ENCODE measurements around the gene KIAA2012.

The KIAA2012 gene

DNA sequence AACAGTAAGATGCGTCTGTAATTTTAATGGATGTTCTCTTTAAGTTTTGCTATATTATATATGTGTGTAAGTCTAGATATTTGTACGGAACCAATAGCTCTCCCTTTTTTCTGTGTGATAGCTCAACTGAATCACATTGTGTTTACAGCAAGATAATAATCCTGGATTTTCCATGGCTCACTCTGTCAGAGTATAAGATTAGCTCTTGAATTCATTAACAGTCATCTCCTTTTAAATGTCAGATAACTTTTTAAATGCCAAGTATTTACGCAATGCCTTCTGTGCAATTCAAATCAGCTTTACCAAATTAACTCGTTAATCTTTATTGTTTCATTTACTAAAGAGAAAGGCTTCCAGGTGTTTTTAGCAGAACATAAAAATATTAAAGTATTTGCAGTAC is 76.9 kb downstream of the KIAA2012 start:
- H3K4me3 ChIP-seq (ENCODE audit: low read depth, low read length) = no peak overlapping the region
- DNase-seq (ENCODE audit: low read depth) = no peak
- TF ChIP-seq, protein P1, sequence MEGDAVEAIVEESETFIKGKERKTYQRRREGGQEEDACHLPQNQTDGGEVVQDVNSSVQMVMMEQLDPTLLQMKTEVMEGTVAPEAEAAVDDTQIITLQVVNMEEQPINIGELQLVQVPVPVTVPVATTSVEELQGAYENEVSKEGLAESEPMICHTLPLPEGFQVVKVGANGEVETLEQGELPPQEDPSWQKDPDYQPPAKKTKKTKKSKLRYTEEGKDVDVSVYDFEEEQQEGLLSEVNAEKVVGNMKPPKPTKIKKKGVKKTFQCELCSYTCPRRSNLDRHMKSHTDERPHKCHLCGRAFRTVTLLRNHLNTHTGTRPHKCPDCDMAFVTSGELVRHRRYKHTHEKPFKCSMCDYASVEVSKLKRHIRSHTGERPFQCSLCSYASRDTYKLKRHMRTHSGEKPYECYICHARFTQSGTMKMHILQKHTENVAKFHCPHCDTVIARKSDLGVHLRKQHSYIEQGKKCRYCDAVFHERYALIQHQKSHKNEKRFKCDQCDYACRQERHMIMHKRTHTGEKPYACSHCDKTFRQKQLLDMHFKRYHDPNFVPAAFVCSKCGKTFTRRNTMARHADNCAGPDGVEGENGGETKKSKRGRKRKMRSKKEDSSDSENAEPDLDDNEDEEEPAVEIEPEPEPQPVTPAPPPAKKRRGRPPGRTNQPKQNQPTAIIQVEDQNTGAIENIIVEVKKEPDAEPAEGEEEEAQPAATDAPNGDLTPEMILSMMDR (IDR thresholded peaks at IDR 0.05; ENCODE audit: low read depth, low read length, missing control alignments) = no peak
- in situ Hi-C loops (cut with HindIII; ENCODE audit: low sequenced_read_pairs) = no loop called here

DNA sequence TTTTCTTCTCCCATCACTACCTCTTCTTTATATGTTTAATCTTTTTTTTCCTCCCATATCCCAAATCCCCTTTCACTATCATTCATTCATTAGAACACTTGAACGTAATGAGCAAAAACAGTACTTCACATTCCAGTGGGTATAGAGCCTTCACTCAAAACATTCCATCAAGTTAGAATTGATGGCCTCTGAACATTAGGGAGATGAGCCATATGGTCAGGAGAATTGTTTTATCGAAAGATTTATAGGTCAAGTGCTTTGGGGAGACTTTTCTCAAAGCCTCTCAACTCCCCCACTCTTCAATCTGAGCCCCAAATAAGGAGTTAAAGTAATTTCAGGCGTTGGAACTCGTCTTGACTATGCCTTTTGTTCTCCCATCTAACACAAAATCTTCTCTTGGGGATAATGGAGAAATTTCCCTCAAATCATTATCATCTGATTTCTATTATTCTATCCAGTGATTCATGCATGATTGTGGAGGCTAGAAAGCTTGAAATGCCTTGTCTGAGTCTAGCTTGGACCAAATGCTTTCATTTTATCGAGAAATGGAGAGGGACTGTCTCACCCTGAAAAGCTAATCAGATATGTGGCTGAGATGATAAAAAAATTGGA is 79.2 kb downstream of the KIAA2012 start:
- TF ChIP-seq, protein P1 (IDR thresholded peaks at IDR 0.05; ENCODE audit: low read depth, low read length, missing control alignments) = no peak
- DNase-seq (ENCODE audit: low read depth) = no peak
- in situ Hi-C loops (cut with HindIII; ENCODE audit: low sequenced_read_pairs) = no loop called here
- no peak overlapping the region for H3K4me3 ChIP-seq (ENCODE audit: low read depth, low read length)

DNA sequence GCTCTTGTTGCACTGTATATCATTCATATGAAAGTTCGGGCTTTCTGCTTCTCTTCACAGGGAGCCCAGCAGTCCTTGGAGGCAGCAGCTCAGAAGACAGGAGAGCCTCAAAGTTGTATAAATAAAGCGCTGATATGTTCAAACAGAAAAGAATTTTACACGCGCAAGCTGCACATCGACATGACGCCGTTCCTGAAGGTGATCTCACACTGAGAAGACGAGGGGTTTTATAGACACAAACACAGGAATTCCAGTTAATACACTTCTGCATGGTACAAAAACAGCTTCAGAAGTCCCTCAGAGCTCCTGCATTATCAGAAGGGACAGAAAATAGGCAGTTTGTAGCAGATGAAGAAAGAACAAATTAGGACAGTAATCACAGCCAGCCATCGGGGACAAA is 81.6 kb downstream of the KIAA2012 start:
- in situ Hi-C loops (cut with HindIII; ENCODE audit: low sequenced_read_pairs) = loop anchor here (5.0 kb wide), 1 partner anchor 97 kb away; no protein-coding TSS in a partner anchor
- no peak overlapping the region for H3K4me3 ChIP-seq (ENCODE audit: low read depth, low read length)
- TF ChIP-seq, protein P1 (IDR thresholded peaks at IDR 0.05; ENCODE audit: low read depth, low read length, missing control alignments) = no peak
- no peak for DNase-seq (ENCODE audit: low read depth)

DNA sequence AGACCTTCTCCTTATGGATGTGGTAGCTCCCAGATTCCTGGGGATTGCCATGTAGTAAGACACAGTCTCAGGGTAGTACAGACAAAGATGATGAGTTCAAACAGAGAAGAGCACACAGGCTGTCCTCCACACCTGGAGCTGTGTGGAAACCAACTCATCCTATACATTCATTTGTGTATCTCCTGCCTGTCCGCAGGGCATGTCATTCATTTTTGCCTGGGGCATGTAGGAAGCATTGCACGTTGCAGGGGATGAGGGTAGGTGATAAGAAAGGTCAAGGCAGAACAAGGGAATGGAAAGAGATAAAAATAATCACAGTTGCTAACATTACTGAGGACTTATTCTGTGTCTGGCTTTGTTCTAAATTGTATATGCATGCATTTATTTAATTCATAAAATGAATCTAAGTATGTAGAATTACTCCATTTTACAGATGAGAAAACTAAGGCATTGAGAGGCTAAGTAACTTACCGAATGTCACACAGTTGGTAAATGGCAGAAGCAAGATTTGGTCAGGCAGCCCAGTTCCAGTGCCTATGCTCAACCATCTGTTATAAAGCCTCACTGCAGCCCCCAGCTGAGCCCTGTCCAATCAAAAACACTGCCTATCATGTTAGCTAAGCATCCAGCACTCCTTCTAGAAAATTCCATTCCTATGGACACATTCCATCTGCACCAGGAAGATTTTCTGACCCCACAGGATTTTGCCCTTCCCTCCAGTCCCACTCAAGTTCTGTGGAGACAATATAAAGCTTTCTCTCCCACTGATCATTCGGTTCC is 84.3 kb downstream of the KIAA2012 start:
- TF ChIP-seq, protein P1 (IDR thresholded peaks at IDR 0.05; ENCODE audit: low read depth, low read length, missing control alignments) = no peak
- DNase-seq (ENCODE audit: low read depth) = no peak
- in situ Hi-C loops (cut with HindIII; ENCODE audit: low sequenced_read_pairs) = loop anchor here (5.0 kb wide), 1 partner anchor 100 kb away; no protein-coding TSS in a partner anchor
- H3K4me3 ChIP-seq (ENCODE audit: low read depth, low read length) = no peak overlapping the region

DNA sequence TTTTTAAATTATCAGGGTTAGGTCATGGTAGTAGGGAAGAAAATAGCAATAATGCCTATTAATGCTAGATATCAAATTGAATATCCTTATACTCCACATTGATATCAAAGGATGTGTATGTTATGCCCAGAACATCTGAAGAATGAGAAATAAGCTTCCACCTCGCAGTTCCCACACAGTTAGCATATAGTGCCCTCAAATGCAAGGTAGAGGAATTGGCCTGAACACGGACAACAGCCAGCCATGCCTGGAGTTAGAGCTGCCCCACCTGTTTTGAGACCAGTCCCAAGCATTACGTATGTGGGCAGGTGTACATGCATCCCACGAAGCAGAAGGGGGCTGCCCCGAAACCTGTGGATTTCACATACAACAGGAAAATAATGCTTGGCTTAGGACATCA is 85.7 kb downstream of the KIAA2012 start:
- TF ChIP-seq, protein P1 (IDR thresholded peaks at IDR 0.05; ENCODE audit: low read depth, low read length, missing control alignments) = peak; percentile 52
- in situ Hi-C loops (cut with HindIII; ENCODE audit: low sequenced_read_pairs) = loop anchor here (5.0 kb wide), 1 partner anchor 101 kb away; no protein-coding TSS in a partner anchor
- no peak for DNase-seq (ENCODE audit: low read depth)
- H3K4me3 ChIP-seq (ENCODE audit: low read depth, low read length) = no peak overlapping the region

DNA sequence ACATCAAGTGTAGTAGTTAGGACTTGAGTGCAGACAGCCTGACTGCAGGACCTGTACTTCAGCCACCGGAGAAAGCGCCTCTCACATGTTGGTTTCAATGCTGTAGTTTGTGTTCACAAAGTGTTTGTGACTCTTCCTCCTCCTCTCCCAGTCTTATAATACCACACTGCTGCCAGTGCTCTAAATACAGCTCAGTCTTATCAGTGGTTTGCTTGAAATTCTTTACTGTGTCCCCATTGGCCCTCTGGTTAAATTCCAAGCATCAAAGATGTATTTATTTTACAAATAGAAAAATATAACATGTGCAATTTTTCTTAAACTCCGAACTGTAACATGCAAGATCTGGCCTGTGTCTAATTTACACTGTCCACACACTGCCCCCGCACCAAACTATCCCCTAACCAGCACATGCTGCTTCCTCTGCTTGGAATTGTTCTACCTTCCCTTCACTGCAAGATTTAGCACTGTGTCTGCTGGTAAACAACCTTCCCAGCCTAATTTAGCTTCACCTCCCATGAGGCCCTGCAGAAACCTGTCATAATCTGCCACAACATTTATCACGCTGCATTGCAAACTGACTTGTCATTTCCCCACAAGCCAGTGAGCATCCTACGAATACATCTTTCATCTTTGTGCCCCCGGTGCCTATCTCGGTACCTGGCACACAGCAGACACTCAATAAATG is 88.2 kb downstream of the KIAA2012 start:
- no peak overlapping the region for H3K4me3 ChIP-seq (ENCODE audit: low read depth, low read length)
- in situ Hi-C loops (cut with HindIII; ENCODE audit: low sequenced_read_pairs) = no loop called here
- TF ChIP-seq, protein P1 (IDR thresholded peaks at IDR 0.05; ENCODE audit: low read depth, low read length, missing control alignments) = no peak
- no peak for DNase-seq (ENCODE audit: low read depth)
